Measurements from ENCODE around the gene CES5A. TPM values are rescaled to one million over a fixed set of nuclear protein-coding genes. Genes with fewer than 3 reads are reported as not detected.
"Not testable (repeated sequence)": the region's sequence is repeated elsewhere in the genome, so short reads cannot be mapped to it uniquely, and the experiment has no call there.

CES5A gene
- total RNA-seq, 1 donor from 2014 or later = not detected

- H3K27me3 ChIP-seq (ENCODE audit: control insufficient read depth, insufficient read depth, low read length) = no peaks in the 10 kb centered on the region
- FAIRE-seq (no peak), DNase-seq (ENCODE audit: low read depth) (no peak)
- no peak overlapping the region for H3K4me3 ChIP-seq (ENCODE audit: low read depth, low read length)
- TF ChIP-seq CTCF (IDR thresholded peaks at IDR 0.05; ENCODE audit: insufficient read depth, low read length, severe bottlenecking) = no peak
- no peaks in the 10 kb centered on the region for H3K36me3 ChIP-seq (ENCODE audit: control insufficient read depth, insufficient read depth, low read length)
These were observed 57.8 kb downstream of the CES5A start for GRCh38 chr16:55817236-55817912.

GRCh38 chr16:55816222-55816621 lies 59.0 kb downstream of the CES5A start:
- H3K27me3 ChIP-seq (ENCODE audit: control insufficient read depth, insufficient read depth, low read length); H3K4me3 ChIP-seq (ENCODE audit: low read depth, low read length); FAIRE-seq; DNase-seq (ENCODE audit: low read depth); H3K36me3 ChIP-seq (ENCODE audit: control insufficient read depth, insufficient read depth, low read length): not testable (repeated sequence)

DNA sequence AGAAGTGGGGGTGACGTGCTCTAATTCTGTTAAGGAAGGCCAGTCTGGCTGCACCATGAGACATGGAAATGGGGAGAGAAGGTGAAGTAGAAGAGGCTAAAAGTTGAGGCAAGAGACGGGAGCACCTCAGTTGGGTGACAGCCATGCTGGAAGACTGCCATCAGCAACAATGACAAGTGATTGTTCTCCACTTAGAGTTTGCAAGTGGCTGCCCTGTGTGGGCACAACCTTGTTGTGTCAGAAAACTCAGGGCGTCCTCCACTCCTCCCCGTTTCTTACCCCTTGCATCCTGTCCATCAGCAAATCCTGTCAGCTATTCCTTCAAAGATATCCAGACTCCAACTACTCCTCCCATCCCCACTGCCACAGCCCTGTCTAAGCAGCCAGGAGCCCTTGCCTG lies 59.9 kb downstream of the CES5A start:
- no peak for TF ChIP-seq CTCF (IDR thresholded peaks at IDR 0.05; ENCODE audit: insufficient read depth, low read length, severe bottlenecking)
- FAIRE-seq (no peak), DNase-seq (ENCODE audit: low read depth) (no peak)
- Histone ChIP-seq H3K36me3 (ENCODE audit: control insufficient read depth, insufficient read depth, low read length) (no peaks in the 10 kb centered on the region), H3K4me3 (ENCODE audit: low read depth, low read length) (no peak overlapping the region), H3K27me3 (ENCODE audit: control insufficient read depth, insufficient read depth, low read length) (no peaks in the 10 kb centered on the region)

DNA sequence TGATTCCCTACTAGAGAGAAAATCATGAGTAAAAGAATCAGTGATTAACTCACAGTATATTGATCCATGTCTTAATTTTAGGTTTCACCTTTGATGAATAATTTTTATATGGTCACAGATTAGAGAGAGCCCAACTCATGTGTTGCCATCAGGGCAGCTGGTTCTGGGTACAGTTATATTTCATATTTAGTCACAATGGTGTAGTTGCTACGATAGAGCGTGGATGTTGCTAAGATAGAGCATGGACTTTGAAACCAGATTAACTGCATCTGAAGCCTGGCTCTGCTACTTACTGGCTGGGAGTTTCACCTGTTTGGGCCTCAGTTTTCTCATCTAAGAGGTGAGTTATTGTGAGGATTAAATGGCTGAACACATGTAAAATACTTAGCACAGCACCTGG lies 61.0 kb downstream of the CES5A start:
- not testable (repeated sequence) for H3K27me3 ChIP-seq (ENCODE audit: control insufficient read depth, insufficient read depth, low read length); FAIRE-seq; DNase-seq (ENCODE audit: low read depth); H3K4me3 ChIP-seq (ENCODE audit: low read depth, low read length); H3K36me3 ChIP-seq (ENCODE audit: control insufficient read depth, insufficient read depth, low read length)

DNA sequence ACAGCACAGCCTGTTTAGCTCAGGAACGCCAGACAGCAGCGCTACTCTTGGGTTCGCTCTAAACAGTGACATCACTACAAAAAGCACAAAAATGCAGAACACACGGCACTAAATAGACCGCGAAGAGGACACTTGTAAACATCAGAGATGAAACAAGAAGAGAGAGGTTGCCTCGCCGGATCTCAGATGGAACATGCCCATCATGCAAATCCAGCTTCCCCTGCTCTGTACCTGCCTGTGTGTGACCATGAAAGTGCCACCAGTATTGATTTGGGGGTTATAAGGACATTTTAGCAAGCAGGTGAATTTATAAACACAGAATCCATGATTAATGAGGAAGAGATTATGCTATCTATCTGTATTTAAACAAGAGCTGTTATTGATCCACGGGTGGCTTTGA lies 61.4 kb downstream of the CES5A start:
- H3K4me3 ChIP-seq (ENCODE audit: low read depth, low read length); DNase-seq (ENCODE audit: low read depth); FAIRE-seq; H3K36me3 ChIP-seq (ENCODE audit: control insufficient read depth, insufficient read depth, low read length); H3K27me3 ChIP-seq (ENCODE audit: control insufficient read depth, insufficient read depth, low read length): not testable (repeated sequence)

DNA sequence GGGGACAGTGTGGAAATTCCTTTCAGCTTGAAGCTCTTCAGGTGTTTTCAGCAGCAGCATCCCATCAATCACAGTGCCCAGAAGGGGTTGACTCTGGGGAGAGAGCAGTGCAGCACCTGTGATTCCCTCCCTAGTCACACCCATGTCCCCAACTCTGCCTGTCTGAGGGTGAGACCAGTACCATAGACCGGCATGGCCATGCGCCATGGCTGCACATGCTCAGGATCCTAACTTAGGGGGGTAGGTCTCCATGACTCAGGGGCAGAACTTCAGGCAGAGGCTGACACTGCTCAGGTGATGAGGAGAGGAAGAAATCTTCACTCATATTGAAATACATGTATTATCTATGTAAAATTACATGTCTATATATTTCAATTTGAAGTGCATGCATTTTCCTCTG lies 62.2 kb downstream of the CES5A start:
- no peaks in the 10 kb centered on the region for H3K36me3 ChIP-seq (ENCODE audit: control insufficient read depth, insufficient read depth, low read length)
- DNase-seq (ENCODE audit: low read depth) = no peak

GRCh38 chr16:55811811-55812210 lies 63.4 kb downstream of the CES5A start:
- no peaks in the 10 kb centered on the region for H3K27me3 ChIP-seq (ENCODE audit: control insufficient read depth, insufficient read depth, low read length)
- FAIRE-seq = no peak
- no peak for DNase-seq (ENCODE audit: low read depth)
- no peak overlapping the region for H3K4me3 ChIP-seq (ENCODE audit: low read depth, low read length)
- H3K36me3 ChIP-seq (ENCODE audit: control insufficient read depth, insufficient read depth, low read length) = no peaks in the 10 kb centered on the region
- no peak for TF ChIP-seq CTCF (IDR thresholded peaks at IDR 0.05; ENCODE audit: insufficient read depth, low read length, severe bottlenecking)

More for the DNA sequence above, 62.2 kb downstream of the CES5A start:
- no peak for FAIRE-seq
- Histone ChIP-seq H3K4me3 (ENCODE audit: low read depth, low read length) (no peak overlapping the region), H3K27me3 (ENCODE audit: control insufficient read depth, insufficient read depth, low read length) (no peaks in the 10 kb centered on the region)
- no peak for TF ChIP-seq CTCF (IDR thresholded peaks at IDR 0.05; ENCODE audit: insufficient read depth, low read length, severe bottlenecking)

Measured in bronchial epithelial cell (primary cell).